ENCODE results near the gene MATN1.
"Not testable (repeated sequence)": the region's sequence is repeated elsewhere in the genome, so short reads cannot be mapped to it uniquely, and the experiment has no call there.

Gene MATN1

DNA sequence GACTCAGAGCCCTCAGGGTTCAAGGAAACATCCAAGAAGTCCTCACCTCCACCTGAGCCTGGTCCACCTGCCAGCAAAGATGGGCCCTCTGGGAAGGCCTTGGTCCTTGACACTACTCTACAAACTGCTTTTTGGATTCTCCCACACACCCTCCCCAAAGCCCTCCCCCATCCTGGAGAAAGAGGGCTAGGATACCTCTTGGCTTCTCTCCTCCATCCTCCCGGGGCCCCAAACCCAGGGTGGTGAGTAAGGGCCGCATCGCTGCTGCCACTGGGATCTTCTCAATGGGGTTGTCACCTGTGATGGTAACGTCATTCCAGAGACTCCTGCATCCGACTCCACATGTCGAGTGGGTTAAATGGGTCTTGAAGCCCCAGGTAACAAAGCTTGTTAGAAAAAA is 26.6 kb downstream of the MATN1 start:
- Mint-ChIP-seq H3K4me1 (ENCODE audit: low read depth) (peaks cover 5% of the 10 kb centered on the region), H3K4me3 (no peak overlapping the region), H3K36me3 (no peaks in the 10 kb centered on the region), H3K27me3 (no peaks in the 10 kb centered on the region), H3K9me3 (ENCODE audit: low read depth) (no peaks in the 10 kb centered on the region), H3K27ac (no peak overlapping the region)

DNA sequence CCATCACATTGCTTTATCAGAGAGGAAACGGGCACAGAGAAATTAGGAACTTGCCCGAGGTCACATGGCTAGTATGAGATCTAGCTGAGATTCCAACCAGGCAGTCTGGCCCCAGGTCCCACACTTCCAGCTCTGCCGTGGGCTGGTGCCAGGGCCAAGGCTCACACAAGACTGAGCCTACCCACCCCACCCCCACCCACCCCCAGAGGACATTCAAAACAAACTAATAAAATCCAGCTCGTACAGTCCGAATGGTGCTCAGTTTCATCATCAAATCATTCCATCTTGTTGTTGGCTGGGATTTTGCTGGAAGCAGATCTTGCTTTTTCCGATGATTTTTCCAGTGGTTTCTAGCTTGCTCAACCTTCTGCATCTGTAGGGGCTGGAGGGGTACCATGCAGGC is 27.9 kb downstream of the MATN1 start:
- Mint-ChIP-seq H3K27me3 (no peaks in the 10 kb centered on the region), H3K9me3 (ENCODE audit: low read depth) (no peaks in the 10 kb centered on the region), H3K27ac (no peak overlapping the region), H3K4me3 (no peak overlapping the region), H3K4me1 (ENCODE audit: low read depth) (peaks cover 7% of the 10 kb centered on the region), H3K36me3 (no peaks in the 10 kb centered on the region)

- Mint-ChIP-seq H3K27ac (no peak overlapping the region), H3K4me1 (ENCODE audit: low read depth) (peaks cover 7% of the 10 kb centered on the region), H3K36me3 (no peaks in the 10 kb centered on the region), H3K27me3 (no peaks in the 10 kb centered on the region), H3K4me3 (no peak overlapping the region), H3K9me3 (ENCODE audit: low read depth) (no peaks in the 10 kb centered on the region)
These were observed 28.9 kb downstream of the MATN1 start for GRCh38 chr1:30694280-30695175.

- peaks cover 7% of the 10 kb centered on the region for H3K4me1 Mint-ChIP-seq (ENCODE audit: low read depth)
- H3K36me3 Mint-ChIP-seq = no peaks in the 10 kb centered on the region
- H3K27ac Mint-ChIP-seq = no peak overlapping the region
- H3K27me3 Mint-ChIP-seq = no peaks in the 10 kb centered on the region
- no peak overlapping the region for H3K4me3 Mint-ChIP-seq
- H3K9me3 Mint-ChIP-seq (ENCODE audit: low read depth) = no peaks in the 10 kb centered on the region
These were observed 29.6 kb downstream of the MATN1 start for GRCh38 chr1:30693822-30694221.

DNA sequence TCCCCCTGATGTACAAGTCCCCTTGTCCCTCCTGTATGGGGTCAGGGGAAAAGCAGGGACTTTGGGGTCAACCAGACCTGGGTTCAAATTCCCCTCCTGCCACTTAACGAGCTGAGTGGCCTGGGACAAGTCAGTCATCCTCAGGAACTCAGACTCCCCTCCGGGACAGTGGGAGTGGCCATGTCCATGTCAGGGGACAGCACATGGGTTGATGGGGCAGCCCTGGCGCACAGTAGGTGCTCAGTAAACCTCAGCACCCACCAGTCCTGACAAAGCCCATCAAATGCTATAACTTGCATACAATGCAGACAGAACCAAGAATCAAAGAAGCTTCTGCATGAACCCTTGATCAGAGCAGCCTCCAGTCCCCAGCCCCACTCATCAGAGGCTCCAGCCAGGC is 30.0 kb downstream of the MATN1 start:
- Mint-ChIP-seq H3K9me3 (ENCODE audit: low read depth) (no peaks in the 10 kb centered on the region), H3K4me1 (ENCODE audit: low read depth) (peaks cover 7% of the 10 kb centered on the region), H3K36me3 (no peaks in the 10 kb centered on the region), H3K4me3 (no peak overlapping the region), H3K27ac (no peak overlapping the region), H3K27me3 (no peaks in the 10 kb centered on the region)

GRCh38 chr1:30692948-30693301 is 30.5 kb downstream of the MATN1 start:
- H3K27me3 Mint-ChIP-seq = no peaks in the 10 kb centered on the region
- H3K4me3 Mint-ChIP-seq = no peak overlapping the region

GRCh38 chr1:30692201-30692947 is 31.0 kb downstream of the MATN1 start:
- H3K4me1 Mint-ChIP-seq (ENCODE audit: low read depth) = peaks cover 7% of the 10 kb centered on the region
- no peak overlapping the region for H3K4me3 Mint-ChIP-seq
- no peak overlapping the region for H3K27ac Mint-ChIP-seq
- no peaks in the 10 kb centered on the region for H3K27me3 Mint-ChIP-seq
- H3K36me3 Mint-ChIP-seq = no peaks in the 10 kb centered on the region
- no peaks in the 10 kb centered on the region for H3K9me3 Mint-ChIP-seq (ENCODE audit: low read depth)

More at GRCh38 chr1:30692948-30693301, 30.5 kb downstream of the MATN1 start:
- Mint-ChIP-seq H3K9me3 (ENCODE audit: low read depth) (no peaks in the 10 kb centered on the region), H3K36me3 (no peaks in the 10 kb centered on the region), H3K4me1 (ENCODE audit: low read depth) (peaks cover 7% of the 10 kb centered on the region), H3K27ac (no peak overlapping the region)

GRCh38 chr1:30691480-30691879 is 31.9 kb downstream of the MATN1 start:
- no peaks in the 10 kb centered on the region for H3K27me3 Mint-ChIP-seq
- H3K9me3 Mint-ChIP-seq (ENCODE audit: low read depth) = no peaks in the 10 kb centered on the region
- H3K4me1 Mint-ChIP-seq (ENCODE audit: low read depth) = peaks cover 7% of the 10 kb centered on the region
- H3K27ac Mint-ChIP-seq = no peak overlapping the region
- H3K36me3 Mint-ChIP-seq = no peaks in the 10 kb centered on the region
- H3K4me3 Mint-ChIP-seq = no peak overlapping the region

GRCh38 chr1:30689901-30690645 is 33.3 kb downstream of the MATN1 start:
- Mint-ChIP-seq H3K27ac (no peak overlapping the region), H3K36me3 (no peaks in the 10 kb centered on the region), H3K4me3 (no peak overlapping the region)

GRCh38 chr1:30688920-30689794 is 34.2 kb downstream of the MATN1 start:
- peaks cover 4% of the 10 kb centered on the region for H3K27me3 Mint-ChIP-seq
- H3K27ac Mint-ChIP-seq = no peak overlapping the region
- no peaks in the 10 kb centered on the region for H3K36me3 Mint-ChIP-seq
- peaks cover 15% of the 10 kb centered on the region for H3K4me1 Mint-ChIP-seq (ENCODE audit: low read depth)
- no peak overlapping the region for H3K4me3 Mint-ChIP-seq
- no peaks in the 10 kb centered on the region for H3K9me3 Mint-ChIP-seq (ENCODE audit: low read depth)

More at GRCh38 chr1:30689901-30690645, 33.3 kb downstream of the MATN1 start:
- Mint-ChIP-seq H3K4me1 (ENCODE audit: low read depth) (peaks cover 7% of the 10 kb centered on the region), H3K9me3 (ENCODE audit: low read depth) (no peaks in the 10 kb centered on the region), H3K27me3 (no peaks in the 10 kb centered on the region)

DNA sequence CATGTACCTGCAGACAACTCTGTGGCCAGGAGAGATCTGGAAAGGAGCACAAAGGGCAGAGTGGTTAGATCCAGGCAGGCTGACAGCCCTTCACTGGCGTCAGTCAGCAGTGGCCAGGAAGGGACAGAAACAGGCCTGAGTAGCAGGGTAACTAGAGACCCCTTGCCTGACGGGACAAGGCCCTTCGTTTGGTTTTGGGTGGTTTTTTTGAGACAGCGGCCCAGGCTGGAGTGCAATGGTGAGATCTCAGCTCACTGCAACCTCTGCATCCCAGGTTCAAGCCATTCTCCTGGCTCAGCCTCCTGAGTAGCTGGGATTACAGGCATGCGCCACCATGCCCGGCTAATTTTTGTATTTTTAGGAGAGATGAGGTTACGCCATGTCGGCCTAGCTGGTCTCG is 34.9 kb downstream of the MATN1 start:
- H3K4me1 Mint-ChIP-seq (ENCODE audit: low read depth) = peaks cover 19% of the 10 kb centered on the region
- not testable (repeated sequence) for H3K27ac Mint-ChIP-seq; H3K9me3 Mint-ChIP-seq (ENCODE audit: low read depth); H3K36me3 Mint-ChIP-seq; H3K4me3 Mint-ChIP-seq; H3K27me3 Mint-ChIP-seq

DNA sequence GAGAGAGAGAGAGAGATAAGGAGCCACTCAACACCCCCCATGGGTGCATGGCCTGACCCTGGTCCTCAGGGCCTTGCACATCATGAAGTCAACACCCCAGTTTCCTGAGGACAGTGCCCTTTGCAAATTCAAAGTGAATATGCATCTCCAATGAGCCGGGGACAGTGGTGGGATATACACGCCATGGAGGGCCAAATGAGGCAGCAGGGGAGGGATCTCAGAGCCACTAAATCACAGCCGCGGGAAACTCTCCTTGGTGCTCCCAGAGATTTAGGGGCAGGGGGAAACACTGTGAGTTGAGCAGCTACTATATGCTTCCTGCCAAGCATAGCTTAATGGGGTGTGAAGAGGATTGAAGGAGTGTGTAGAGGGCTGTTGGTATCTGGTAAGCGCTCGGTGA is 35.5 kb downstream of the MATN1 start:
- no peak overlapping the region for H3K4me3 Mint-ChIP-seq
- no peaks in the 10 kb centered on the region for H3K9me3 Mint-ChIP-seq (ENCODE audit: low read depth)
- H3K4me1 Mint-ChIP-seq (ENCODE audit: low read depth) = peaks cover 19% of the 10 kb centered on the region
- H3K27ac Mint-ChIP-seq = no peak overlapping the region
- peaks cover 10% of the 10 kb centered on the region for H3K27me3 Mint-ChIP-seq
- H3K36me3 Mint-ChIP-seq = no peaks in the 10 kb centered on the region

- Mint-ChIP-seq H3K9me3 (ENCODE audit: low read depth) (no peaks in the 10 kb centered on the region), H3K27me3 (peaks cover 14% of the 10 kb centered on the region), H3K27ac (no peak overlapping the region), H3K4me3 (peak overlapping the region; percentile 13), H3K36me3 (no peaks in the 10 kb centered on the region), H3K4me1 (ENCODE audit: low read depth) (peaks cover 12% of the 10 kb centered on the region)
These were observed 37.0 kb downstream of the MATN1 start for GRCh38 chr1:30686236-30686935.

DNA sequence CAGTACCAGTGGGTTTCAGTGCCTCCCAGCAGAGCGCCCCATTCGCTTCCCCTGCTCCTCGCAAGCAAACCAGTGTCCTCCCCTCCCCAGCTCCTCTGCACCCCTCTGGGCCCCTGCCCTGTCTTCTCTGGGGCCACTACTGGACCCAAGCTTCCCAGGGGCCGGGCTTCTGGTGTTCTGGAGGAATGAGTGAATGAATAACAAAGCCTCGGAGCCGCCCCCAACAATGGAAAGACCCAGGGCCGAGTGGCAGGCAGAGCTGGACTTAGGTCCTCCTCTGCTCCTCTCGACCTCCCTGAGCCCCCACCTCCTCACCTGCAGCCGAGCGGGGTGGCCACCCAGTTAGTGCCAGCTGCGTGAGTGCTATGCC is 37.6 kb downstream of the MATN1 start:
- peak overlapping the region; percentile 13 for H3K4me3 Mint-ChIP-seq
- H3K4me1 Mint-ChIP-seq (ENCODE audit: low read depth) = peaks cover 12% of the 10 kb centered on the region
- peaks cover 14% of the 10 kb centered on the region for H3K27me3 Mint-ChIP-seq

More for the DNA sequence above, 37.6 kb downstream of the MATN1 start:
- Mint-ChIP-seq H3K36me3 (no peaks in the 10 kb centered on the region), H3K27ac (no peak overlapping the region), H3K9me3 (ENCODE audit: low read depth) (no peaks in the 10 kb centered on the region)
